Tibial nerve (tissue), 3 donors: ENCODE data around the gene GPR132.

Experiments
- EP300 ChIP-seq, 2 donors: sonication (generic); formaldehyde crosslinking; IDR thresholded peaks; one replicate each; pipeline ENCODE4 v1.6.1; 2017; ENCODE audit warnings: antibody characterized with exemption in 2 of 2, mild to moderate bottlenecking in 1 of 2
- POLR2A ChIP-seq, 2 donors: fragments of 450-650 bp; IDR thresholded peaks; one replicate each; pipeline ENCODE4 v1.6.1; 2017; ENCODE audit warnings: antibody characterized with exemption in 2 of 2, mild to moderate bottlenecking in 2 of 2, moderate library complexity in 2 of 2

DNA sequence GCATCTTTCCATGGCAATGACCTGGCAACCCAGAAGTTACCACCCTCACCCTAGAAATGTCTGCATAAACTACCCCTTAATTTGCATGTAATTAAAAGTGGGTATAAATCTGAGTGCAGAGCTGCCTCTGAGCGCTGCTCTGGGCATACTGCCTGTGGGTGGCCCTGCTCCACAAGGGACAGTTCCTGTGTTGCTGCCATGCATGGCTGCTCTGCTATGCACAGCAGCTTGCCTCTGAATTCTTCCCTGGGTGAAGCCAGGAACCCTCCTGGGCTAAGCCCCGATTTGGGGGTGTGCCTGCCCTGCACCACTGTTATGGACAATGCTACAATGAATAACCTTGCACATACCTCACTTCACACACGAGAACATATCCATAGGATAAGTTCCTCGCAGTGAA, 35.7 kb upstream of the GPR132 start:
- TF ChIP-seq EP300 (IDR thresholded peaks at IDR 0.05) (no peak), POLR2A (IDR thresholded peaks at IDR 0.05) (no peak)
